K562 (cell line): ENCODE results near the gene ATXN10. TPM values are rescaled to one million over a fixed set of nuclear protein-coding genes. Genes with fewer than 3 reads are reported as not detected.

Source experiments
- ATAC-seq: fragments of 200-7000 bp; cut with Tn5 transposase; 3 replicates; pipeline ENCODE4 v1.9.1; 2020; ENCODE audit warnings: moderate library complexity
- BruUV-seq: library from RNA; stranded (reverse); fragments of 400-500 nt; replicated peaks from 2 replicates; lab custom pipeline; 2021; lab: Mats Ljungman, UMichigan
- CTCF ChIA-PET: fragments of 300-600 bp; formaldehyde crosslinking; extraction: SDS; loops from one replicate; lab custom pipeline; 2021; ENCODE audit warnings: low intra/inter-chr PET ratio; lab: Yijun Ruan, JAX
- POLR2A ChIA-PET: fragments of 300-600, 350-650 bp; sonication (Branson Sonifier 250); formaldehyde crosslinking; extraction: SDS; loops from one replicate; lab custom pipeline; 2021; ENCODE audit warnings: antibody characterized with exemption, inconsistent platforms; lab: Yijun Ruan, JAX
- DNase-seq, 4 experiments: peaks; one replicate each; pipeline versions ENCODE4 v3.0.0 to v3.0.0-alpha.2; 2011 to 2018; ENCODE audit warnings: low spot score in 3 of 4, mixed read lengths in 3 of 4; ENCODE audit errors: extremely low read depth in 1 of 4
- FAIRE-seq: peaks from 2 replicates; lab custom pipeline; 2011; peaks lifted over from hg19 to GRCh38; lab: Jason Lieb, UNC
- H2AFZ ChIP-seq: 2 replicates; pipeline ENCODE4 v1.6.0; 2011; ENCODE audit warnings: low read depth, low read length, control low read depth, inconsistent platforms
- H3K27ac ChIP-seq: fragments of 200-600 bp; 3 replicates; pipeline ENCODE4 v1.8.0; 2011; ENCODE audit warnings: low read depth, mild to moderate bottlenecking, control low read depth, inconsistent platforms, low read length, moderate library complexity, mixed read lengths; ENCODE audit errors: extremely low read depth
- H3K27me3 ChIP-seq, 2 experiments: fragments of 300-600 bp in 1 of 2; 2 replicates in 1 of 2; 3 replicates in 1 of 2; pipeline versions ENCODE4 v1.6.0 to v1.8.0; 2011; ENCODE audit warnings: inconsistent platforms in 2 of 2, low read length in 2 of 2, mild to moderate bottlenecking in 1 of 2, mixed read lengths in 1 of 2, moderate library complexity in 1 of 2; ENCODE audit not compliant: control insufficient read depth in 2 of 2, insufficient read depth in 2 of 2
- H3K36me3 ChIP-seq: fragments of 300-600 bp; 3 replicates; pipeline ENCODE4 v1.8.0; 2011; ENCODE audit warnings: mild to moderate bottlenecking, low read length, inconsistent platforms; ENCODE audit not compliant: control insufficient read depth, insufficient read depth
- H3K4me1 ChIP-seq, 2 experiments: fragments of 200-600 bp in 1 of 2; replicated peaks in 1 of 2; 2 replicates in 1 of 2; 3 replicates in 1 of 2; pipeline versions ENCODE4 v1.5.1 to v1.8.0; 2011; ENCODE audit warnings: inconsistent platforms in 2 of 2, low read length in 2 of 2, mild to moderate bottlenecking in 1 of 2, mixed read lengths in 1 of 2, moderate library complexity in 1 of 2; ENCODE audit not compliant: control insufficient read depth in 2 of 2, insufficient read depth in 2 of 2
- H3K4me2 ChIP-seq: 2 replicates; pipeline ENCODE4 v1.6.1; 2011; ENCODE audit warnings: low read length, control low read depth, inconsistent platforms, mixed read lengths; ENCODE audit not compliant: insufficient read depth
- H3K4me3 ChIP-seq: fragments of 200-600 bp; sonication (generic), shearing (Covaris generic); 2 replicates; pipeline ENCODE4 v1.5.1; 2016; ENCODE audit warnings: control low read depth, inconsistent platforms
- H3K79me2 ChIP-seq: fragments of 200-600 bp; 3 replicates; pipeline ENCODE4 v1.8.0; 2011; ENCODE audit warnings: low read length, inconsistent platforms; ENCODE audit not compliant: control insufficient read depth, insufficient read depth
- H3K9ac ChIP-seq, 2 experiments: 2 replicates each; pipeline versions ENCODE4 v1.6.0 to v1.6.1; 2011; ENCODE audit warnings: low read depth in 2 of 2, low read length in 2 of 2, control low read depth in 1 of 2, inconsistent platforms in 1 of 2, mild to moderate bottlenecking in 1 of 2, mixed read lengths in 1 of 2; ENCODE audit not compliant: insufficient read depth in 1 of 2
- H3K9me1 ChIP-seq: one replicate; pipeline ENCODE4 v1.6.0; 2011; ENCODE audit warnings: inconsistent platforms, mild to moderate bottlenecking, low read length, moderate library complexity; ENCODE audit not compliant: control insufficient read depth, insufficient read depth
- H3K9me3 ChIP-seq: replicated peaks from 2 replicates; pipeline ENCODE4 v1.5.1; 2011; ENCODE audit warnings: low read depth, low read length, inconsistent platforms; ENCODE audit not compliant: control insufficient read depth, insufficient read depth
- H4K20me1 ChIP-seq: replicated peaks from 2 replicates; pipeline ENCODE4 v1.6.1; 2011; ENCODE audit warnings: low read length, inconsistent platforms, mixed read lengths; ENCODE audit not compliant: control insufficient read depth, insufficient read depth
- RBBP5 ChIP-seq: fragments of 200-600 bp; sonication (generic); IDR thresholded peaks from 2 replicates; pipeline ENCODE4 v1.6.1; 2012; ENCODE audit warnings: borderline replicate concordance, mild to moderate bottlenecking, low read length, control low read depth, inconsistent platforms; ENCODE audit not compliant: insufficient read depth, poor library complexity, severe bottlenecking
- WGBS: fragments of 100-300 bp; shearing (Covaris generic); methylation state at CpG from one replicate; pipeline ENCODE4 v1.1.6; 2016; ENCODE audit warnings: low coverage, mixed read lengths; ENCODE audit not compliant: insufficient coverage; ENCODE audit errors: missing lambda C conversion rate; 5-methylcytosine and 5-hydroxymethylcytosine counted together
- in situ Hi-C: fragments of 300-500 bp; cut with MboI; formaldehyde crosslinking; loops from 4 replicates; pipeline ENCODE4 v1.15.0; 2018; ENCODE audit warnings: inconsistent platforms, mixed read lengths
- intact Hi-C: fragments of 100-400 bp; cut with micrococcal nuclease; formaldehyde crosslinking; loops from 2 replicates; pipeline ENCODE4 v1.14.2; 2022
- polyA plus RNA-seq, 8 experiments: library from polyadenylated mRNA; depleted of rRNA in 4 of 8; stranded (reverse) in 5 of 8; unstranded in 3 of 8; fragments of >200 nt; fragmentation: Nextera tagmentation in 2 of 8; fragmentation: Illumina TruSeq in 1 of 8; extraction: Ambion mirVana in 2 of 8; extraction: Trizol in 1 of 8; gene quantifications; 2 replicates each; pipeline versions ENCODE4 v1.2.1 to v1.2.3, GENCODE V29; 2011 to 2014; ENCODE audit warnings: inconsistent platforms in 1 of 8, missing spikeins in 1 of 8
- total RNA-seq, 7 experiments: library from RNA; depleted of rRNA in 6 of 7; stranded (reverse); fragments of >200 nt in 6 of 7; fragmentation: Illumina TruSeq in 2 of 7; extraction: Trizol in 2 of 7; gene quantifications; 2 replicates each; pipeline versions ENCODE4 v1.2.1 to v1.2.3, GENCODE V29; 2011 to 2021; ENCODE audit warnings: low replicate concordance in 1 of 7
- TF ChIP-seq, protein P1 (sequence below), 2 experiments: fragments of 450-650 bp; formaldehyde crosslinking in 1 of 2; IDR thresholded peaks; 2 replicates each; pipeline versions ENCODE4 v1.4.0 to v1.6.1; 2014 to 2020; ENCODE audit warnings: mild to moderate bottlenecking in 2 of 2, borderline replicate concordance in 1 of 2, low read depth in 1 of 2

The ATXN10 gene
- total and polyA plus RNA-seq, 9 of the 15 experiments (the other 6 are each of a cell fraction or from before 2014, with no cell fraction given): 11.5 to 190 (median 33.6) TPM

DNA sequence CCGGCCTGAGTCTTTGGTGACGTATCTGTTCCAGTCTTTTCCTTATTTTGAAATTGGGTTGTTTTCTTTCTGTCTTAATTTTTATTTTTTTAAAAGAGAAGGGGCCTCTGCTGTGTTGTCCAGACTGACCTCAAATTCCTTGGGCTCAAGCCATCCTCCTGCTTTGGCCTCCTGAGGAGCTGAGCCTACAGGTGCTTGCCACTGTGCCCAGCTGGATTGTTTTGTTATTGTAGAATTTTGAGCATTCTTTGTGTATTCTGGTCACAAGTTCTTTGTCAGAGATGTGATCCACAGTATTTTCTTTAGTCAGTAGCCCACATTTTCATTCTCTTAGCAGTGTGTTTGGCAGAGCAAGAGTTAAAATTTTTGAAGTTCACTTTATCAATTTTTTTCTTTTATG, 100.1 kb downstream of the ATXN10 start:
- BruUV-seq: no TSS peak
- in situ Hi-C loops: no loop called here

More for the DNA sequence above, 100.1 kb downstream of the ATXN10 start:
- H3K9me1 ChIP-seq: no peaks in the 10 kb centered on the region
- no peaks in the 10 kb centered on the region for H4K20me1 ChIP-seq
- no peak overlapping the region for H3K4me2 ChIP-seq
- TF ChIP-seq, protein P1, sequence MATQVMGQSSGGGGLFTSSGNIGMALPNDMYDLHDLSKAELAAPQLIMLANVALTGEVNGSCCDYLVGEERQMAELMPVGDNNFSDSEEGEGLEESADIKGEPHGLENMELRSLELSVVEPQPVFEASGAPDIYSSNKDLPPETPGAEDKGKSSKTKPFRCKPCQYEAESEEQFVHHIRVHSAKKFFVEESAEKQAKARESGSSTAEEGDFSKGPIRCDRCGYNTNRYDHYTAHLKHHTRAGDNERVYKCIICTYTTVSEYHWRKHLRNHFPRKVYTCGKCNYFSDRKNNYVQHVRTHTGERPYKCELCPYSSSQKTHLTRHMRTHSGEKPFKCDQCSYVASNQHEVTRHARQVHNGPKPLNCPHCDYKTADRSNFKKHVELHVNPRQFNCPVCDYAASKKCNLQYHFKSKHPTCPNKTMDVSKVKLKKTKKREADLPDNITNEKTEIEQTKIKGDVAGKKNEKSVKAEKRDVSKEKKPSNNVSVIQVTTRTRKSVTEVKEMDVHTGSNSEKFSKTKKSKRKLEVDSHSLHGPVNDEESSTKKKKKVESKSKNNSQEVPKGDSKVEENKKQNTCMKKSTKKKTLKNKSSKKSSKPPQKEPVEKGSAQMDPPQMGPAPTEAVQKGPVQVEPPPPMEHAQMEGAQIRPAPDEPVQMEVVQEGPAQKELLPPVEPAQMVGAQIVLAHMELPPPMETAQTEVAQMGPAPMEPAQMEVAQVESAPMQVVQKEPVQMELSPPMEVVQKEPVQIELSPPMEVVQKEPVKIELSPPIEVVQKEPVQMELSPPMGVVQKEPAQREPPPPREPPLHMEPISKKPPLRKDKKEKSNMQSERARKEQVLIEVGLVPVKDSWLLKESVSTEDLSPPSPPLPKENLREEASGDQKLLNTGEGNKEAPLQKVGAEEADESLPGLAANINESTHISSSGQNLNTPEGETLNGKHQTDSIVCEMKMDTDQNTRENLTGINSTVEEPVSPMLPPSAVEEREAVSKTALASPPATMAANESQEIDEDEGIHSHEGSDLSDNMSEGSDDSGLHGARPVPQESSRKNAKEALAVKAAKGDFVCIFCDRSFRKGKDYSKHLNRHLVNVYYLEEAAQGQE (IDR thresholded peaks at IDR 0.05; ENCODE audit: borderline replicate concordance): no peak
- TF ChIP-seq, protein P1 (CRISPR knock-in tag; IDR thresholded peaks at IDR 0.05; ENCODE audit: low read depth): no peak
- no peak for TF ChIP-seq RBBP5
- no peak for ATAC-seq
- no peaks in the 10 kb centered on the region for H3K36me3 ChIP-seq
- H3K9me3 ChIP-seq: no peaks in the 10 kb centered on the region
- FAIRE-seq: no peak
- no peak overlapping the region for H3K4me3 ChIP-seq
- no peak for DNase-seq
- POLR2A ChIA-PET: no interaction called here
- CTCF ChIA-PET: no interaction called here
- intact Hi-C loops: no loop called here
- no peak overlapping the region for H3K27ac ChIP-seq
- WGBS: no CpG with 5 or more reads among the region's 2 CpGs
- H3K79me2 ChIP-seq: no peaks in the 10 kb centered on the region
- no peak overlapping the region for H2AFZ ChIP-seq
- H3K9ac ChIP-seq: no peak overlapping the region
- H3K27me3 ChIP-seq: no peaks in the 10 kb centered on the region
- H3K4me1 ChIP-seq: no peaks in the 10 kb centered on the region
